Measurements from ENCODE around the gene SLC17A5.
"Not testable (repeated sequence)": the region's sequence is repeated elsewhere in the genome, so short reads cannot be mapped to it uniquely, and the experiment has no call there.

Gene SLC17A5

DNA sequence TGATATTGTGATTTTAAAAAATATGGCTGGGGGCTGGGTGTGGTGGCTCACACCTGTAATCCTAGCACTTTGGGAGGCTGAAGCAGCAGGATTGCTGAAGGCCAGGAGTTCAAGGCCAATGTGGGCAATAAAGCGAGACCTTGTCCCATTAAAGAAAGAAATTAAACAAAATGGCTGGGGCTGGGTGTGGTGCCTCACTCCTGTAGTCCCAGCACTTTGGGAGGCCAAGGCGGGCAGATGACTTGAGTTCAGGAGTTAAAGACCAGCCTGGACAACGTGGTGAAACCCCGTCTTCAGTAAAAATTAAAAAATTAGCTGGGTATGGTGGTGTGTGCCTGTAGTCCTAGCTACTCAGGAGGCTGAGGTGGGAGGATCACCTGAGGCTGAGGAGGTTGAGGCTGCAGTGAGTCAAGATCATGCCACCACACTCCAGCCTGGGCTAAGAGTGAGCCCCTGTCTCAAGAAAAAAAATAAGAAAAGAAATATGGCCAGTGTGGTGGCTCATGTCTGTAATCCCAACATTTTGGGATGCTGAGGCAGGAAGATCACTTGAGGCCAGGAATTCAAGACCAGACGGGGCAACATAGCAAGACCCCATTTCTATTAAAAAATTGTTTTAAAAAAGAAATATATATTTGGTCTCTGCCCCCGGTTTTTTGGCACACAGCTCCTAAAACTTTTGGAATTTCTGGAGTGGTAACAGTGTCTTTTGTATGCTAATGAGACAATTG, 39.8 kb downstream of the SLC17A5 start:
- DNase-seq, result no peak

DNA sequence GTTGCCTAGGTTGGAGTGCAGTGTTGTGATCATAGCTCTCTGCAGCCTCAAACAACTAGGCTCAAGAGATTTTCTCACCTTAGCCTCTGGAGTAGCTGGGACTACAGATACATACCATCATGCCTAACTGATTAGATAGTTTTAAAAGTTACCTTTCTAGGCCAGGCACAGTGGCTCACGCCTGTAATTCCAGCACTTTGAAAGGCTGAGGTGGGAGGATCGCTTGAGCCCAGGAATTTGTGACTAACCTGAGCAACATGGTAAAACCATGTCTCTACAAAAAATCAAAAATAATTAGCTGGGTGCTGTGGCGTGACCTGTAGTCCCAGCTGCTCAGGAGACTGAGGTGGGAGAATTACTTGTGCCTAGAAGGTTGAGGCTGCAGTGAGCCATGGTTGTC, 41.2 kb downstream of the SLC17A5 start:
- DNase-seq, result no peak

DNA sequence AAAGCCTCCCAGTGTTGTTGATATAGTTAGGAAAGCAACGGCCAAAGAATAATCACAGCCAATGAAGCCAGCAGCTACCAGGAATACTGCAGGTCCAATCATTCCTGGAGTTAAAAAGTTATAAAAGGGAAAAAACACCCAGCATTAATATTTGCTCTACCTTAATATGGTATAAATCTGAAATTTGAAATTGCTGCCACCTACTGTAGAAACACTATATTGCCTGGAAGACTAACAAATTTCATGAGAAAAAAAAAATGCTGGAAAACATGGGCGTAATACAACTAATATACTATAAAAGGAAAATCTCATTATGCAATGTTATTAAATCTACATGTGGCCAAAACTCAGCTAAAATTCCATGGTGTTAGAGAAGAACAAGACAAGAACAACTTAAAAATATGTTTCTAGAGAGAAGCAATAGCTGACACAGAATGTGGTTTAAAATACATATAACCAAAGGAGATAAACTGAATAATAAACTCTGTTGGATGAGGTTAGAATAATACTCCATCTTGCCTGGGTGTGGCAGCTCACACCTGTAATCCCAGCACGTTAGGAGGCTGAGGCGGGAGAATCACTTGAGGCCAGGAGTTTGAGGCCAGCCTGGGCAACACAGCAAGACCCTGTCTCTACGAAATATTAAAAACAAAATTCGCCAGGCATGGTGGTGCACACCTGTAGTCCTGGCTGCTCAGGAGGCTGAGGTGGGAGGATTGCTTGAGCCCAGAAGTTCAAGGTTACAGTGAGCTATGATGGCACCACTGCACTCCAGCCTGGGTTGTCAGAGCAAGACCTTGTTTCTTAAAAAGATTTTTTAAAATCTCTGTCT, 43.1 kb downstream of the SLC17A5 start:
- no peak for DNase-seq

DNA sequence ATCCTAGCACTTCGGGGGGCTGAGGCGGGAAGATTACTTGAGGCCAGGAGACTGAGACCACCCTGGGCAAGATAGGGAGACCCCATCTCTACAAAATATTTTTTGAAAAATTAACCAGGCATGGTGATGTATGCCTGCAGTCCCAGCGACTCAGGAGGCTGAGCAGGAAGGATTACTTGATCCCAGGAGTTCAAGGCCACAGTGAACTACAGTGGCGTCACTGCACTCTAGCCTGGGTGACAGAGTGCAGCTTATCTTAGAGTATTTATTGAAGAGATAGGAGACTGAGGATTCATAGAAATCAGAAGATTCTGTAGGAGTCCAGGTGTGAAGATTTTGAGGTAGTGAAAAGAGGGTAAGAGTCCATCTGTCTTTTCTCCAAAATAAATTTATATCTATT, 45.0 kb downstream of the SLC17A5 start:
- no peak for DNase-seq

DNA sequence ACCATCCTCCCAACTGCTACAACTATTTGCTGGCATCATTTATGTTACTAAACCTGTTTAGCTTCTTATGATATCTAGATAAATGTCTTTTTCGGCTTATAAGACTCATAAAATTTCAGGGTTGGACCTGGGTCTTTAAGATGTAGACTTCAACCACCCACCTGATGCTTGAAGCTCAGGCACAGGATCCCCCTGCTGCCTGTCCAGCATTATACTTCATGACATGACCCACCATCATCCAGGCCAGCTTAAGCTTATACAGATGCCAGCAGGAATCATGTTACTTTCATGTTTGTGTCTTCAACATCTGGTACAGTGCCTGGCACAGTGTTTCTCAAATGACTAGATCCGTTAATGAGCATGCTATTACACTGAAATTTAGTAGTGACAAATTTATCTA, 47.4 kb downstream of the SLC17A5 start:
- DNase-seq, result no peak

DNA sequence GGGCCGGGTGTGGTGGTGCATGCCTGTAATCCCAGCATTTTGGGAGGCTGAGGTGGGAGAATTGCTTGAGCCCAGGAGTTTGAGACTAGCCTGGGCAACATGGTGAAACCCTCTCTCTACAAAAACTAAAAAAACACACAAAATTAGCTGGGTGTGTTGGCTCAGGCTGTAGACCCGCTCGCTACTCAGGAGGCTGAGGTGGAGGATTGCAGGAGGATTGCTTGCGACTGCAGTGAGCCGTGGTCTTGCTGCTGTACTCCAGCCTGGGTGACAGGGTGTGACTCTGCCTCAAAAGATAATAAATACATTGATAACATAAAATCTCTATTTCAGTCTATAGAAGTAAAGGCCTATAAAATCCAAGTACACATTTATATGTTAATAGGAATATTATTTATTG, 49.3 kb downstream of the SLC17A5 start:
- DNase-seq, result no peak

DNA sequence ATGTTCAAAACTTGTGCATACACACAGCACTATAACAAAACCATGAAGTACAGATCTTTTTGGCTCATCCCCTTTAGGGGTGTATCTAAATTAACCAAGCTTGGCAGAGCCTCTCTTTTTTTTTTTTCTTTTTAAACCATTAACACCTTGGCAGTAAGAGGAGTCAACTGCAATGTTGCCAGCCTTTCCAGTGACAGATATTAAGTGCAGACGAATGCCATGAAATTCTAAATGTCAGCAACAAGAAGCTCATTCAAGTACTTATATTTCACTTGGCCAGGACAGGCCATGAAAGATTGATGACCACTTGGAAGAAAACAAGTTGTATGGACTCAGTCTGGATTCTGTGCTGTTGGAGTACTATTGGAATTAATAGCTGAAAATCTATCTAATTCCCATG, 49.8 kb downstream of the SLC17A5 start:
- no peak for DNase-seq

DNA sequence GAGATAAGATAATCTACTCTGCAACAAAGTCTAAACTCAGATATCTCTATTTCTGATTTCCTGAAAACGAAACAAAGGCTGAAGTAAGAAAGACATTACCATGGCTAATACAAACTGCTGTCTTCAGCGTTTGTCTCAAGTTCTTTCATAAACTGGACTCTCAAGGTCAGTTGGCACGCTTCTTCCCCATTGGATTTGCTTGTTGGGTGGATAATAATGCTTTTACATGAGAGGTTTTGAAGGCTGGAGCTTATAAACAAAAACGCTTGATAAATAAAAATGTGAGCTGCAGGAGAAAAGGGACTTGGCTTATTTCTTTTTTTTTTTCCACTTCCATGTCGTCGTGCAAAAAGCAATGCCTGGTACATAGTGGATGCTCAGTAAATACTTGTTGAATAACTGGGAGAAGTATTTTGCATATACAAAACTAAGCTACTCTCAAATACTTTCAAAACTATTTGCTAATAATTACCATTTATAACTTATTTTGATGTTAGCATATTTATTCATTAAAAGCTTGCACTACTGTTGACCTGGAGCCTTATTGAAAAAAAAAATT, 67.3 kb downstream of the SLC17A5 start:
- no peak for DNase-seq

DNA sequence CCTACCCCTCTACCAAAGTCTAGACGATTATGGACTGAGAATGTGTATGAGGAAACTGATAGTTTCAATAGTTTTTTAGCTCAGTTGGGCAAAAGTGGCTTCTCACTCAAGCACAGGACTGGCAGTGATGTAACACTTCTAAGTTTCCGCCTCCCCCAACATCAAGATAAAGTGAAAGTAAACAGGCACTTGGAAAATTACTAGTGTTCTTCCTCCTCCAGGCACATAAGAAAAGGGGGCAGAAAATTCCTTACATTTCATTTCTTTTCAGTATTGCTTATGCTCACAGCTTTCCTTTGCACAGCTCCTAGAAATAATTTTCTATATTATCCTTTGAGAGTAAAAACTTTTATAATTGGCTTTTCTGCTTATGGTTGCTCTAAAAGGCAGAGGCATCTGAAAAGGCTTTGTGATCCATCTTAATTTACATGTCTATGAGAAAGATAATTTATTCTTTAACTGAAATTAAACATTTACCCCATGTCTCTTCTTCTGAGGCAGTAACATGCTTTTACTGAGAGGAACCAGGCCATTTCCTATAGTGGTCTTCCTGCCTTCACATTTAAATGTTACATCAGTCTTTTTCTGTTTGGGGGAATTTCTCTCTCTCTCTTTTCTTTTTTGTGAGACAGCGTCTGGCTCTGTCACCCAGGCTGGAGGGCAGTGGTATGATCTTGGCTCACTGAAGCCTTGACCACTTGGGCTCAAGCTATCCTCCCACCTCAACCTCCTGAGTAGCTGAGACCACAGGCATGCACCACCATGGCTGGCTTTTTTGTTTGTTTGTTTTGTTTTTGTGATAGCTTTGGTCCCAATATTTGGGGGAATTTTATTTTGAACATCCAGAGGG, 68.0 kb downstream of the SLC17A5 start:
- peak; percentile 51 for DNase-seq

DNA sequence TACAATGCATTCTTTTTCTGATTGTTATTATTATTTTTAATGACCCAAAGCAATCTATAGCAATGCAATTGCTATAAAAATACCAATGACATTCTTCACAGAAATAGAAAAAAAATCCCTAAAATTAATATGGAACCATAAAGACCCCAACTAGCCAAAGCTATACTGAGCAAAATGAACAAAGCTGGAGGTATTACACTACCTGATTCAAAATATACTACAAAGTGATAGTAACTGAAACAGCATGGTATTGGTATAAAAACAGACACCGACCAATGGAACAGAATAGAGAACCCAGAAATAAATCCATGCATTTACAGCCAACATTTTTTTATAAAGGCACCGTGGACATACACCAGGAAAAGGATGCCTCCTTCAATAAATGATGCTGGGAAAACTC, 72.5 kb downstream of the SLC17A5 start:
- no peak for DNase-seq

DNA sequence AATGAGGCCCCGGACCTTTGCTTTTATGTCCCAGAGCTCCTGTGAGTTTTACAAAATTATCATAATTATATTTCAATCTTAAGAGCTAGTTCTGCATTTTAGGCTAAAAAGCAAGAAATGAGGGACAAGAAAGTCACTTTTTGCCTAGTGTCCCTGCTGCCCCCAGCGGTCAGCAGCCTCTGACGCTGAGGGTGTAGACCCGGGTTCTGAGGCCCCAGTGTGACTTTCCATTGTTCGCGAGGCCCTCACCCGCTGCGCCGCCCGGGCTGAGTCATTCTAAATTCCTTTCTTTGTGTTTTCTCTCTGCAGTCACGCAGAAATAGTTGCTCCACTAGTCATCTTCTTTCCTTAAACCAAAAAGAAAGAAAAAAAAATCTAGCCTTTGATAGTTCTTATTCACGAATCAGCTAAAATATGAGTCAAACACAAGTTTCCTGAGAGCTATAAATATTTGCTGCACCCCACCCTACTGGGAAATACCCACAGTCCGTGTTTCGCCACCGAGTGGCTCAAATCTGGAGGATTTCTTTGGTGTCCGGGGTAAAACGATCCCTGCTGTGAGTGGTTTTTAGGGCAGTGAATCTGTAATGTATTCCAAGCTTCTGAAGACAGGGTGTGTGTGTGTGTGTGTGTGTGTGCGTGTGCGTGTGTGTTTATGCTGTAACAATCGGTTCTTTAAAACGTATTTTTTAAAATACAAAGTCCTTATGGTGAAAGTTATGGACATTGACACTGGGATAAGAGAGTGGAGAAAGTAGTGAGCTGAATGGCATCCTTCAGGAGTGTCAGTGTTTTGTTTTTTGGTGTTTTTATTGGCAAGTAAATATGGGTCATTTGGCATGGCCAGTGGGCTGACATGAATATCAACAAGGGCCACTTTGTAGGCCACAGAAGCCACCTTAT, 73.3 kb downstream of the SLC17A5 start:
- peak; percentile 83 for DNase-seq

DNA sequence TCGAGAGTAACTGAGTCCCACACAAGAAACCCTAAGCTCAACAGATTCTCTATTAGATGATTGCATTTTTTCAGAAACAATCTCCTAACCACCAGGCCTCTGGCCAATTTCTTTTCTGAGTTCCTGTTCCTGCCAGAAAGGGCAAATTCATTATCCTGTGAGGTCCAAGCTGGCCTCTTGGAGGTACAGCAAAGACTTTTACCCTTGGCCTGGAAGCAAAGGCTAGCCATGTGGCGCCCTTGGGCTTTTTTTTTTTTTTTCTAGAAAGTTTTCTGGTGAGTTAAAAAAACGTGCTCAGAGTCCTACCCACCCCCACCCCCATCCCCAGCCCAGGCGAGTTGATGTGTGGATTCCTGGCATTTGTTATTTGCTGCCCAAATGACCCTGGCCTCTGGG, 73.9 kb downstream of the SLC17A5 start:
- DNase-seq, result no peak

DNA sequence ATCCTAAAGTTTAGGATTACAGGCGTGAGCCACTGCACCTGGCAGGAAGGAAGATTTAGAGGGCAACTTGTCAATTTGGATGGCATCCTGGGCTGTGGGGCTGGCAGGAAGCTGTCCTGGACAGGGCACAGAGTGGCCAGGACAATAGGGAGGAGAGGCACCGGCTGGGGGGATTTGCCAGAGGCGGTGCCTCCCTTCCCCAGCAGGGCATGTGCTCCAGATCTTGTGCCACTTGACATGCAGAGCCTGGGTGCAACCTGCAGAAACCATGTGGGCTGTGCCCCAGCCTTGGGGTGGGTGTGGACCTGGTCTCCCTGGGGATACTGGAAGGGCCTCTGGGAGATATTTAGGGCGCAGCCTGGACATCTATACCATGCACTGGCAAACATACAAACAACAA, 74.4 kb downstream of the SLC17A5 start:
- no peak for DNase-seq

DNA sequence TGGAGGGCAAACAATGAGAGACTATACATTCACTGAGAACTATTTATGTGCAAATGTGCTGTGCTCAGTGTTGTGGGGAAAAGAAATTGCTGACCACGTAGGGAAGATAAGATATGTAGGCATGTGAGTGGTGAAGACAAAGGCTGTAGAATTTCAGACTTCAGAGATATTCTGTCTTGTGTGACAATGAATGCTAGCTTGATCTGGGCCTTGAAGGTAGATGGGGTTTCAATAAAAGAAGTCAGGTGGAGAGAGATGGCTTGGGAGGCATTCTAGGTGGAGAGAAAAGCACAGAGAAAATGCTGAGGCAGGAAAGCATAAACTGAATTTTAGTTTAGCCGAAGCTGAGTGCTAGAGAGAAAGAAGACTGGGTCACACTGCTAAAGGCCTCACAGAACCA, 76.1 kb downstream of the SLC17A5 start:
- no peak for DNase-seq

DNA sequence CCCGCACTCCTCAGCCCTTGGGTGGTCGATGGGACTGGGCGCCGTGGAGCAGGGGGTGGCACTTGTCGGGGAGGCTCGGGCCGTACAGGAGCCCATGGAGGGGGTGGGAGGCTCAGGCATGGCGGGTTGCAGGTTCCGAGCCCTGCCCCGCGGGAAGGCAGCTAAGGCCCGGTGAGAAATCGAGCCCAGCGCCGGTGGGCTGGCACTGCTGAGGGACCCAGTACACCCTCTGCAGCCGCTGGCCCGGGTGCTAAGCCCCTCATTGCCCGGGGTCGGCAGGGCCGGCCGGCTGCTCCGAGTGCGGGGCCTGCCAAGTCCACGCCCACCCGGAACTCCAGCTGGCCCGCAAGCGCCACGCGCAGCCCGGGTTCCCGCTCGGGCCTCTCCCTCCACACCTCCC, 81.3 kb downstream of the SLC17A5 start:
- not testable (repeated sequence) for DNase-seq

DNA sequence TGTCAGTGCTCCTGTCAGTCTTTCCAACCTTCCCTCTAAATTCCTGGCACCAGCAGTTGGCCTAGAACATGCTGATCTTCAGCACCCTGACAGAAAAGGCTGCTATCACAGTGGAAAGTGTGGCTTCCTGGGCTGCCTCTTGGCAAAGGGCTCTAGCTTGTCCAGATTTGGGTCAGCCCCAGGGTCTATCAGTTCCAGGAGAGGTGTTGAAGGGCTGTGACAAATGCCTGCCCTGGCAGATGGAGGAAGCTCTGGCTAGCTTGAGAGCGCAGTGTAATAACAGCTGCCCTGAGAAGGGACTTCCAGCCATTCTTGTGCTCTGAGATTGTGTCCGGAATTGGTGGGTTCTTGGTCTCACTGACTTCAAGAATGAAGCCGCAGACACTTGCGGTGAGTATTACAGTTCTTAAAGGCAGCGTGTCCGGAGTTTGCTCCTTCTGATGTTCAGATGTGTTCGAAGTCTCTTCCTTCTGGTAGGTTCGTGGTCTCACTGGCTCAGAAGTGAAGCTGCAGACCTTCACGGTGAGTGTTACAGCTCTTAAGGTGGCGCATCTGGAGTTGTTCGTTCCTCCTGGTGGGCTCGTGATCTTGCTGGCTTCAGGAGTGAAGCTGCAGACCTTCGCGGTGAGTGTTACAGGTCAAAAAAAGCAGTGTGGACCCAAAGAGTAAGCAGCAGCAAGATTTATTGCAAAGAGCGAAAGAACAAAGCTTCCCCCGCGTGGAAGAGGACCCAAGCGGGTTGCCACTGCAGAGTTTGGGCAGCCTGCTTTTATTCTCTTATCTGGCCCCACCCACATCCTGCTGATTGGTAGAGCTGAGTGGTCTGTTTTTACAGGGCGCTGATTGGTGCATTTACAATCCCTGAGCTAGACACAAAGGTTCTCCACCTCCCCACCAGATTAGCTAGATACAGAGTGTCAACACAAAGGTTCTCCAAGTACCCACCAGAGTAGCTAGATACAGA, 82.3 kb downstream of the SLC17A5 start:
- DNase-seq, result peak; percentile 21

DNA sequence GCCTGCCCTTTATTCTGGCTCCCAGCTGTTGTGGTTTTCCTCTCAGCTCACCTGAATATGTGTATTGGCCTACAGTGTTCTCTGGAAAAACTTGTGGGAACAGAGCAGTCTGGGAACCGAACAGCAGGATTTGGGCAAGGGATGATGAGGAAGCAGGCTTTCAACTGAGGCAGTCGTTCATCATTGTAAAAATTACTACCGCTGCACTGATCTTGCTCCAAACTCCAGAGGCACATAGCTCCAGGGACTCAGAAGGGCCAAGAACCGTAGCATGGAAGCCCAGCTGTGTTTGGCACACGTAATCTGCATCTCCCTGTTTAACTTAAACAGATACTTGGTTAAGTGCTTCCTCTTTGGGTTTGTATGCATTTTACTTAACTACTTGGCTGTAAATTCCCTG, 84.7 kb downstream of the SLC17A5 start:
- no peak for DNase-seq

DNA sequence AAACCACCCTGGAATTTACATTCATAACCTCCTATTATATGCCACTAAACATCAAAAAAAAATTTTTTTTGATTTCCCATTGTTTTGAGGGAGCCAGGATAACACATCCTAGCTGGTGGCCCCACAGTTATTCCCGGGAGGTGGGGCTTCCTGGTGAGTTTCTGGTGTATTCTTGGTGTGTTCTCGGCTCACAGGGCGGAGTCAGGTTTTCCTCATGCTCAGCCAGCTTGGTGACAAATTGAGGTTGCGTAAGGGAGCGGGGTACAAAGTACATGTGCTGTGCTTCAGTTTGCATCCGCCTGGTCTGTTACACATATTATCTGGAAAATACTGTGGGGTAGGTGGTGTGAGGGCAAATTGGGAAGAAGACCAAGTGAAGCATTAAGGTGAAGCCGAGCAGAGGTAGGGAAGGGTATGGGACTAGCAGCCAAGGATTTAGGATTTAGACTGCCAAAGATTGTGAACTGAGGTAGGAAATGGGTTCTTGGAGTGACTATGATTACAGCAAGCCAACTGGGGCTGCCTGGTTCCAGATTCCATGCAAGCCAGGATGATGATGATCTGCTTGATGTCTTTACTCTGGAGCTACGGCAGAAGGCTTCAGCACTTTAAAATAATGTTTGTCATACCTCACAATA, 86.7 kb downstream of the SLC17A5 start:
- peak; percentile 50 for DNase-seq

DNA sequence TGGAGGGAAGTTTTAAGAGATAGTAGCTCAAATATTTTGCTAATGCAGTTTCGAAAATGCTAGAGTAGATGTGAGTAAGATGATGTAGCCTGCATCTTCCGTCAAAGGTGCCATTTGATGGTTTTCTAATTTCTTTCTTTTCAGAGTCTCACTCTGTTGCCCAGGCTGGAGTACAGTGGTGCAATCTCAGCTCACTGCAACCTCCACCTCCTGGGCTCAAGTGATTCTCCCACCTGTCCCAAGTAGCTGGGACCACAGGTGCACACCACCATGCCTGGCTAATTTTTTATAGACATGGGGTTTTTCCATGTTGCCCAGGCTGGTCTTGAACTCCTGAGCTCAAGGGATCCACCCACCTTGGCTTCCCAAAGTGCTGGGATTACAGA, 87.3 kb downstream of the SLC17A5 start:
- not testable (repeated sequence) for DNase-seq

DNA sequence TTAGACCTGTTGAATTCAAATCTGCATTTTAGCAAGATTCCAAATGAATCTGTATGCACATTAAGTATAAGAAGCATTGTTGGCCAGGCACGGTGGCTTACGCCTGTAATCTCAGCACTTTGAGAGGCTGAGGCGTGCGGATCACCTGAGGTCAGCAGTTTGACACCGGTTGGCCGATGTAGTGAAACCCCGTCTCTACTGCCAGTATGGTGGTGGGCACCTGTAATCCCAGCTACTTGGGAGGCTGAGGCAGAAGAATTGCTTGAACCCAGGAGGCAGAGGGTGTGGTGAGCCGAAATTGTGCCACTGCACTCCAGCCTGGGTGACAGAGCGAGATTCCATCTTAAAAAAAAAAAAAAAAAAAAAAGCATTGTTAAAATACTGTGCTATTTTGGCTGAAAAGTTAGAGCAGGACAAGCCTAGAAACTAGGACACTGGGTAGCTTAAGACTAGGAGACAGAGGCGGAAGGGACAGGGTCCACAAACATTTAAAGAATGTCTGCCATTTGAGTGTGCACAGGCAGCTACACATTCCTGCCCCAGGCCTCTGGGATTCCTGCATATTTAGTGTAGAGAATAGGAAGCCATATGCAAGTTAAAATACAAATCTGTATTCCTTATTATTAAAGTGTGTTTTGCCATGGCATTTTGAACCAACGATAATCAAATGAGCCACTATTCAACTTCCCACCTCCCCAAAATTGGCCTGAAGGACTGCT, 87.9 kb downstream of the SLC17A5 start:
- no peak for DNase-seq
